RWPE1 (cell line): ENCODE data around the gene DNMT3A.

ENCODE experiments used
- CTCF ChIA-PET: fragments of 350-600 bp; sonication (Branson Sonifier 250); formaldehyde crosslinking; extraction: SDS; loops from one replicate; lab custom pipeline; 2021; lab: Yijun Ruan, JAX
- POLR2A ChIA-PET: fragments of 400-600 bp; formaldehyde crosslinking; extraction: SDS; loops from one replicate; lab custom pipeline; 2020; ENCODE audit warnings: antibody characterized with exemption; ENCODE audit not compliant: low non-redundant PET; lab: Yijun Ruan, JAX
- DNase-seq: peaks from one replicate; pipeline ENCODE4 v3.0.0; 2012; ENCODE audit warnings: low spot score
- H3K27ac ChIP-seq: fragments of 450-650 bp; 2 replicates; pipeline ENCODE4 v1.5.1; 2017
- CTCF ChIP-seq: fragments of 450-650 bp; conservative IDR thresholded peaks from 2 replicates; pipeline ENCODE4 v1.5.1; 2017; ENCODE audit warnings: low read depth, mild to moderate bottlenecking

The DNMT3A gene

DNA sequence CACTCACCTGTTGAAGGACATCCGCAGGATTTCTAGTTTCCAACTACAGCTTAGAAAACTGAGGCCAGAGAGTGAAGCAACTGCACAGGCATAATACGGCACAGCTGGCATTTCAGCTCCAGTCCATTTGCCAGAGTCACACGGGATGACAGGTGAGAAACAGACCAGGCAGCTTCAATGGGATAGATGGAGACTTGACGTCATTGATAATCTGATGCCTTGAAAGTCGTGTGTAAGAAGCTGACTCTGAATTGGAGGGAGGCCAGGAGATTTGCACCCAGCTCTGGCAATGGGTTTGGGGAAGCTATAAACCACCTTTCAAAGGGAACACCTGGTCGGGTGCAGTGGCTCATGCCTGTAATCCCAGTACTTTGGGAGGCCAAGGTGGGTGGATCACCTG lies 12.4 kb upstream of the DNMT3A start:
- POLR2A ChIA-PET: no interaction called here
- no peak for DNase-seq
- no peak for TF ChIP-seq CTCF
- no peak overlapping the region for H3K27ac ChIP-seq
- CTCF ChIA-PET: interaction anchor here (0.6 kb wide), 1 partner anchor 22 kb away, joined by 3 read pairs; no protein-coding TSS in a partner anchor

DNA sequence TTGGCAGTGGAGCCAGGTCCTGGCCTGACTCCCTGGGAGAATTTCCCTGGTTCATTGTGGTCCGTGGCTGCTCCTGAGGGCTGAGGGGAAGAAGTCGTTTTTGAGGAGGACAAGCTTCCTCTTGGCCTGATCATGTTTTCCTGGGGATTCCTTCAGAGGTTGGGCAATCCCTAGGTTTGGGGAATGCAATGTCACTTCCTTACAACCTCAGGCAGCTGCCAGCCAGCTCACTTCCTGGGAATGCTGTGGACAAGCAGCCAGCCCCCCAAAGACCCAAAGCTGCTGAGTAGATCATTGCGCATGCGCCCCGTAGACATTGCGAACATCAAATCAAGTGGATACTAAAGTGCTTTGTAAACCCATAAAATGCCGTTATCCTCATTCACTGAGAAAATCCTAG lies 7.7 kb upstream of the DNMT3A start:
- H3K27ac ChIP-seq: peak overlapping the region; percentile 52
- TF ChIP-seq CTCF: no peak
- no peak for DNase-seq
- ChIA-PET CTCF (interaction anchor here (1.0 kb wide), 1 partner anchor 13 kb away, joined by 3 read pairs; no protein-coding TSS in a partner anchor), POLR2A (no interaction called here)

- no peak for DNase-seq
- CTCF ChIA-PET: no interaction called here
- no peak for TF ChIP-seq CTCF
- POLR2A ChIA-PET: no interaction called here
- no peak overlapping the region for H3K27ac ChIP-seq
These were observed 6.1 kb upstream of the DNMT3A start for GRCh38 chr2:25347846-25348245.

- no peak for TF ChIP-seq CTCF
- H3K27ac ChIP-seq: no peak overlapping the region
- peak; percentile 38 for DNase-seq
- POLR2A ChIA-PET: no interaction called here
- CTCF ChIA-PET: interaction anchor here (0.6 kb wide), 1 partner anchor 245 kb away, joined by 5 read pairs; no protein-coding TSS in a partner anchor
These were observed 5.6 kb upstream of the DNMT3A start for GRCh38 chr2:25347205-25347815.

DNA sequence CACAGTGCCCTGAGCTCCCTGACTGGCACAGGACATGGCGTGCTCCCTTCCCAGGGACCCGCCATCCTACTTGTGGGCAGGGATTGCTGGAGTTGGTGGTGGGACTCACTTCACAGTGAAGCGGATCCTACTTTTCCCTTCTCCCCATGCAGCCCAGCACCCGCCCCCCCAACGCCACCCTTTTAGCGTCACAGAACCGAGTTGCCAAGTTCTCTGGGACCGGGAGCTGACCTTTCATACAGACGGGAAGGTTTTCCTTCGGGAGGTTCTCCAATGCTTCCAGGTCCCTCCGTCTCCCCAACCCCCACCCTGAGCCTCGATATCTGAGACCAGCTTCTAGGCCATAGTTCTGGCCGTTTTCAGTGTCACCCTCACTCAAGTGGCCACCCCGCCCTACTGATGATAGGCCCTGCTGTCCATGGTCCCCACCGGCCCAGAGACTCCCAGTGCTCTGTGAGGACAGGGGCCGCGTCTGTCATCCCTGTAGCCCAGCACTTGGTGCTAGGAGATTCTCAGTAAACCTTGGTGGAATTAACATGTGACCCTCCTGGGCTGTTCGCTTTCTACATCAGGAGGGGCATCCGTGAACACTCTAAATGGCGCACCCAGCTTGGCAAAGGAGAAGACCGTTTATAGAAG lies 1.6 kb upstream of the DNMT3A start:
- POLR2A ChIA-PET: no interaction called here
- CTCF ChIA-PET: interaction anchor here (0.6 to 1.2 kb wide), 5 partner anchors 16 to 28 kb away, joined by 3 to 6 read pairs (median 4); no protein-coding TSS in a partner anchor
- no peak overlapping the region for H3K27ac ChIP-seq
- no peak for TF ChIP-seq CTCF
- no peak for DNase-seq

DNA sequence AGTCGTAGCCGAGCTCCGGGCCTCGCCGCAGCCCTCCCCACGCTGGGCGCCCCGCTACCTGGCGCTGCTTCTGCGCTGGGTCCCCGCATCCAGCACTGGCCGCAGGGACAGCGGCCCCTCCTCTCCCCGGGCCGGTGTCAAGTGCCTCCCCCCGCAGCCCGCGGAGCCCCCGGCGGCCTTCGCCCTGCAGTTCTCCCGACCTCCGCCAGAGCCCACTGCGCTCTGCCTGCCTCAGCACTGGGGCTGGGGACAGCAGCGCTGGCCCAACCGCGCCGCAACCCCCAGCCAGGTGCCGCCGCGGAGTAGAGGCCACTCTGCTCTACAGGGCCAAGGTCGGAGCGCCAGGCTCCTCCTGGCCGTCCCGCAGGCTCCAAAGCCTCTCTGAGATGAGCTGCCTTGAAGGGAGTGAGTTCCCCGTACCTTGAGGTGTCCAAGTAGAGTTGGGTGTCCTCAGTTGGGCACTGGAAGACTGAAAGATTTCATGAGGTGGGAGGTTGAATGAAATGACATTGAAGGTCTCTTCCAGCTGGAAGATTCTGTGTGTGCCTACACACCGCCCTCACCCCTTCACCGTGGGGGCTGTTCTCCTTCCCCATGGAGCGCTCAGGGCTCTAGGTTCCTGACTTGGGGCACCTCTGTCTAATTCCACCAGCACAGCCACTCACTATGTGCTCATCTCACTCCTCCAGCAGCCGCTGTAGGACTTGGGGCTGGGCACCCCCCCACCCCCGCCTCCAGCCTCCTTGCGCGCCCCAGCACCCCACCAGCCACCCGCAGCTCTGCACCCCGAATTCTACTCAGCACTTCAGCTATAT lies 854 bp upstream of the DNMT3A start:
- CTCF ChIA-PET: interaction anchor here (0.6 to 1.2 kb wide), 7 partner anchors 15 to 182 kb away, joined by 3 to 6 read pairs (median 4); no protein-coding TSS in a partner anchor
- peak; percentile 89 for TF ChIP-seq CTCF
- POLR2A ChIA-PET: no interaction called here
- H3K27ac ChIP-seq: peak overlapping the region; percentile 70
- peak; percentile 75 for DNase-seq
